Thyroid gland (tissue), 4 donors: Measurements from ENCODE around the gene MTA3. TPM values are rescaled to one million over a fixed set of nuclear protein-coding genes. Genes with fewer than 3 reads are reported as not detected.

Source experiments
- DNase-seq, 2 donors: peaks; one replicate each; pipeline ENCODE4 v3.0.0-alpha.2; 2019
- H3K27ac ChIP-seq, 3 donors: fragments of 200-600 bp; sonication (generic); 1 replicate in 2 of 3; 2 replicates in 1 of 3; pipeline ENCODE4 v1.5.1; 2016 to 2019; ENCODE audit warnings: mild to moderate bottlenecking in 1 of 3, moderate library complexity in 1 of 3
- H3K27me3 ChIP-seq: fragments of 200-600 bp; sonication (generic); one replicate; pipeline ENCODE4 v1.5.1; 2019
- H3K36me3 ChIP-seq, 2 donors: fragments of 200-600 bp; sonication (generic); one replicate each; pipeline ENCODE4 v1.5.1; 2016 to 2019
- H3K4me1 ChIP-seq, 2 donors: fragments of 200-600 bp; sonication (generic); one replicate each; pipeline ENCODE4 v1.5.1; 2017 to 2019
- H3K4me3 ChIP-seq, 3 donors: fragments of 200-600 bp; sonication (generic); replicated peaks in 1 of 3; 1 replicate in 2 of 3; 2 replicates in 1 of 3; pipeline ENCODE4 v1.5.1; 2016; ENCODE audit warnings: mild to moderate bottlenecking in 1 of 3
- H3K9me3 ChIP-seq: fragments of 200-600 bp; sonication (generic); one replicate; pipeline ENCODE4 v1.5.1; 2017
- POLR2A ChIP-seq, 2 donors: fragments of 450-650 bp; IDR thresholded peaks; one replicate each; pipeline ENCODE4 v1.6.1; 2017; ENCODE audit warnings: antibody characterized with exemption in 2 of 2, mild to moderate bottlenecking in 2 of 2, moderate library complexity in 1 of 2
- WGBS, 2 donors: methylation state at CpG; one replicate each; pipeline ENCODE4 v1.1.5; 2017; 5-methylcytosine and 5-hydroxymethylcytosine counted together
- intact Hi-C: fragments of 100-400 bp; cut with DNase I; formaldehyde crosslinking; loops from one replicate; pipeline ENCODE4 v1.15.1; 2023
- total RNA-seq, 4 donors: library from RNA; depleted of rRNA; stranded (reverse); fragments of >200 nt; gene quantifications; one replicate each; pipeline ENCODE4 v1.2.3, GENCODE V29; 2016
- TF ChIP-seq, protein P1 (sequence below), 6 experiments: fragments of 200-600 bp in 3 of 6; fragments of 450-650 bp in 3 of 6; sonication (generic) in 3 of 6; IDR thresholded peaks; one replicate each; pipeline ENCODE4 v1.5.1; 2016 to 2019; ENCODE audit warnings: antibody characterized with exemption in 6 of 6, mild to moderate bottlenecking in 2 of 6, inconsistent platforms in 1 of 6, moderate library complexity in 1 of 6

MTA3 gene
- total RNA-seq, 4 donors from 2014 or later: 29.8 to 50.0 (median 34.0) TPM

- DNase-seq: no peak
- 86 to 98% methylated on average over 5 of the region's 5 CpGs for WGBS, 2 donors
- H3K27me3 ChIP-seq: no peaks in the 10 kb centered on the region
- H3K9me3 ChIP-seq: no peaks in the 10 kb centered on the region
- TF ChIP-seq, protein P1, sequence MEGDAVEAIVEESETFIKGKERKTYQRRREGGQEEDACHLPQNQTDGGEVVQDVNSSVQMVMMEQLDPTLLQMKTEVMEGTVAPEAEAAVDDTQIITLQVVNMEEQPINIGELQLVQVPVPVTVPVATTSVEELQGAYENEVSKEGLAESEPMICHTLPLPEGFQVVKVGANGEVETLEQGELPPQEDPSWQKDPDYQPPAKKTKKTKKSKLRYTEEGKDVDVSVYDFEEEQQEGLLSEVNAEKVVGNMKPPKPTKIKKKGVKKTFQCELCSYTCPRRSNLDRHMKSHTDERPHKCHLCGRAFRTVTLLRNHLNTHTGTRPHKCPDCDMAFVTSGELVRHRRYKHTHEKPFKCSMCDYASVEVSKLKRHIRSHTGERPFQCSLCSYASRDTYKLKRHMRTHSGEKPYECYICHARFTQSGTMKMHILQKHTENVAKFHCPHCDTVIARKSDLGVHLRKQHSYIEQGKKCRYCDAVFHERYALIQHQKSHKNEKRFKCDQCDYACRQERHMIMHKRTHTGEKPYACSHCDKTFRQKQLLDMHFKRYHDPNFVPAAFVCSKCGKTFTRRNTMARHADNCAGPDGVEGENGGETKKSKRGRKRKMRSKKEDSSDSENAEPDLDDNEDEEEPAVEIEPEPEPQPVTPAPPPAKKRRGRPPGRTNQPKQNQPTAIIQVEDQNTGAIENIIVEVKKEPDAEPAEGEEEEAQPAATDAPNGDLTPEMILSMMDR (IDR thresholded peaks at IDR 0.05): no peak
- TF ChIP-seq POLR2A (IDR thresholded peaks at IDR 0.05): no peak
- no peak overlapping the region for H3K4me3 ChIP-seq
- H3K27ac ChIP-seq: no peak overlapping the region
- no peaks in the 10 kb centered on the region for H3K4me1 ChIP-seq
- H3K36me3 ChIP-seq: no peaks in the 10 kb centered on the region
- intact Hi-C loops: no loop called here
These were observed 193.7 kb downstream of the MTA3 start for GRCh38 chr2:42762155-42762554.

DNA sequence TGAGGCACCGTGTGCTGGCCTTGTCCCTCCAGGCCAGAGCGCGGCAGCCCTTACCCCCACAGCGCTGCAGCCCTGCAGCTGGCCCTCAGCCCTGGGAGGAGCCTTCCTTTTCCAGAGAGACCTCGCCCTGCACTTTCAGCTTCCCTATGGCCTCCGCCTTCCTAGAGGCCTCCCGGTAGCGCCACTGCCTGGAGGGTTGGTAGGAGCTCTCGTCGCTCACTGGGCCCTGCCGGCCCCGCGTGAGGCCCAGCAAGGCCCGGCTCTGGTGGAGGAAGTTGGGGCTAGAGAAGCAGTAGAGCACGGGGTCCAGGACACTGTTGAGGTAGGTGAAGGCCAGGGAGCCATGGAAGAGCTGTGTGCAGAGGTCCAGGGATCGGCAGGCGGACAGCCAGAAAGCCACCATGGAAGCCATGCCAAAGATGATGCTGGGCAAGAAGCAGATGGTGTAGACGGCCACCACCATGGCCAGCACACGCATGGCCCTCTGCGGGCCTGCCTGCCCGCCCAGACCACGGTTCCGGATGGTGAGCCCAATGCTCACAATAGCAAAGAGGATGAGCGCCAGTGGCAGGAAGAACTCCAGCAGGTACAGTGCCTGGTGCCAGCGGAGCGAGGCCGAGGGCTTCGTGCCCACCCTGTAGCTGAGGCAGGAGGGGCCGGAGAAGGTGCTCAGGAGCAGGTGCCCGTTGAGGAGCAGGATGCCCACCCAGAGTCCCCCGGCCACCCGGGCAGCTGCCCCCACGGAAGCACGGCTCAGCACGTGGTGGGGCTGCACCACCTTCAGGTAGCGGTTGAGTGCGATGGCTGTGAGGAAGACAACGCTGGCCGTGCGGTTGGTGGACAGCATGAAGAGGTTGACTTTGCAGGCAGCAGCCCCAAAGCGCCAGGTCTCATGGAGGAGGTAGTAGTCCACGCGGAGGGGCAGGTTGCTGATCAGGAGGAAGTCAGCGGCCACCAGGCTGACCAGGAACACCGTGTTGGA lies 194.7 kb downstream of the MTA3 start:
- intact Hi-C loops: no loop called here
- Histone ChIP-seq H3K27me3 (no peaks in the 10 kb centered on the region), H3K4me3 (no peak overlapping the region), H3K4me1 (no peaks in the 10 kb centered on the region), H3K27ac (no peak overlapping the region), H3K36me3 (no peaks in the 10 kb centered on the region), H3K9me3 (no peaks in the 10 kb centered on the region)
- TF ChIP-seq, protein P1 (IDR thresholded peaks at IDR 0.05): no peak
- no peak for TF ChIP-seq POLR2A (IDR thresholded peaks at IDR 0.05)
- whole genome bisulfite sequencing, 2 donors: 94 to 98% methylated on average over 15 to 45 of the region's 45 CpGs
- no peak for DNase-seq

GRCh38 chr2:42764096-42764495 lies 195.7 kb downstream of the MTA3 start, which contains the start of gene OXER1:
TSS of gene OXER1 (minus strand) at chr2:42764135. CDS start at chr2:42764062, 73 bp downstream.
- DNase-seq: no peak
- TF ChIP-seq POLR2A (IDR thresholded peaks at IDR 0.05): no peak
- TF ChIP-seq, protein P1 (IDR thresholded peaks at IDR 0.05): no peak
- H3K27me3 ChIP-seq: no peaks in the 10 kb centered on the region
- WGBS, 2 donors: 49 to 67% methylated on average over 3 to 4 of the region's 5 CpGs
- H3K4me3 ChIP-seq: no peak within 1 kb of the TSS
- H3K27ac ChIP-seq: no peak within 1 kb of the TSS
- no peaks in the 10 kb centered on the region for H3K36me3 ChIP-seq
- intact Hi-C loops: no loop called here
- no peaks in the 10 kb centered on the region for H3K9me3 ChIP-seq
- no peaks in the 10 kb centered on the region for H3K4me1 ChIP-seq

DNA sequence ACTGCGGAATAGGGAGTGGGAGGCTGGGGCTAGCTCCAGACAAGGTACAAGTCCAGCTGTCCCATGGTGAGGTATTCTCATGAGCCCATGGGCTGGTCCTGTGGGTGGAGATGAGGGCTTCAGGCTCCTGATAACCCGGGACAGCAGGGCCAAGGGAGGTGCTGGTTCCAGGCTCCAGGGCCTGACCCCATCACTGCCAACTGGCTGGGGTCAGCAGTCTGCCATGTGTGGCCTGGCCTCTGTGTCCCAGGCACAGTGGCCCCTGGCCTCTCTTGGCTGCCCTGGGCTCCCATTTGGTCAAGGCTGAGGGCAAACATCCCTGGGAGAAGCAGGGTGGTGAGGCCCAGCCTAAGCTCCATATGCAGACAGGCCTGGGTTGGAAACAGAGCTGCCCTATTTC lies 196.5 kb downstream of the MTA3 start:
- H3K27me3 ChIP-seq: no peaks in the 10 kb centered on the region
- no peak for DNase-seq
- no peaks in the 10 kb centered on the region for H3K9me3 ChIP-seq
- TF ChIP-seq POLR2A (IDR thresholded peaks at IDR 0.05): no peak
- TF ChIP-seq, protein P1 (IDR thresholded peaks at IDR 0.05): no peak
- no peaks in the 10 kb centered on the region for H3K36me3 ChIP-seq
- no peaks in the 10 kb centered on the region for H3K4me1 ChIP-seq
- intact Hi-C loops: no loop called here
- H3K27ac ChIP-seq: no peak overlapping the region
- WGBS, 2 donors: 83 to 90% methylated on average over 2 of the region's 2 CpGs
- no peak overlapping the region for H3K4me3 ChIP-seq

GRCh38 chr2:42765686-42766085 lies 197.3 kb downstream of the MTA3 start:
- no peak for DNase-seq
- H3K4me1 ChIP-seq: no peaks in the 10 kb centered on the region
- intact Hi-C loops: no loop called here
- no peaks in the 10 kb centered on the region for H3K36me3 ChIP-seq
- no peak overlapping the region for H3K4me3 ChIP-seq
- 90 to 93% methylated on average over 9 of the region's 9 CpGs for WGBS, 2 donors
- H3K27ac ChIP-seq: no peak overlapping the region
- no peaks in the 10 kb centered on the region for H3K9me3 ChIP-seq
- TF ChIP-seq, protein P1 (IDR thresholded peaks at IDR 0.05): no peak
- TF ChIP-seq POLR2A (IDR thresholded peaks at IDR 0.05): no peak
- H3K27me3 ChIP-seq: no peaks in the 10 kb centered on the region
